Spleen (tissue), 11 donors: ENCODE measurements around the gene CYP11A1. TPM values are rescaled to one million over a fixed set of nuclear protein-coding genes. Genes with fewer than 3 reads are reported as not detected.

ENCODE experiments used
- DNase-seq: peaks from one replicate; pipeline ENCODE4 v3.0.0-alpha.2; 2020
- H3K27ac ChIP-seq, 8 donors: fragments of 200-600 bp; sonication (generic) in 7 of 8; 1 replicate in 4 of 8; 2 replicates in 4 of 8; pipeline versions ENCODE4 v1.5.0 to v1.8.0; 2016 to 2021; ENCODE audit warnings: inconsistent platforms in 4 of 8, mild to moderate bottlenecking in 4 of 8, moderate library complexity in 1 of 8
- H3K27me3 ChIP-seq, 7 donors: fragments of 200-600 bp; sonication (generic) in 6 of 7; replicated peaks in 1 of 7; 1 replicate in 4 of 7; 2 replicates in 3 of 7; pipeline versions ENCODE4 v1.5.0 to v1.8.0; 2016 to 2021; ENCODE audit warnings: inconsistent platforms in 3 of 7, mild to moderate bottlenecking in 1 of 7
- H3K36me3 ChIP-seq, 6 donors: fragments of 200-600 bp; sonication (generic) in 5 of 6; 1 replicate in 4 of 6; 2 replicates in 2 of 6; pipeline versions ENCODE4 v1.5.0 to v1.8.0; 2016 to 2021; ENCODE audit warnings: inconsistent platforms in 2 of 6
- H3K4me1 ChIP-seq, 6 donors: fragments of 200-600 bp; sonication (generic) in 5 of 6; 1 replicate in 3 of 6; 2 replicates in 3 of 6; pipeline versions ENCODE4 v1.5.0 to v1.8.0; 2016 to 2021; ENCODE audit warnings: inconsistent platforms in 3 of 6
- H3K4me3 ChIP-seq, 8 donors: fragments of 200-600 bp; sonication (generic) in 7 of 8; 1 replicate in 4 of 8; 2 replicates in 4 of 8; pipeline versions ENCODE4 v1.5.0 to v1.8.0; 2016 to 2021; ENCODE audit warnings: inconsistent platforms in 4 of 8, mild to moderate bottlenecking in 4 of 8, moderate library complexity in 2 of 8
- H3K9me3 ChIP-seq, 8 donors: fragments of 200-600 bp; sonication (generic) in 7 of 8; 1 replicate in 4 of 8; 2 replicates in 4 of 8; pipeline versions ENCODE4 v1.5.0 to v1.8.0; 2016 to 2021; ENCODE audit warnings: inconsistent platforms in 4 of 8
- CTCF ChIP-seq, 11 experiments: fragments of 200-600 bp in 7 of 11; fragments of 450-650 bp in 4 of 11; sonication (generic) in 4 of 11; IDR thresholded peaks in 8 of 11; conservative IDR thresholded peaks in 3 of 11; 1 replicate in 7 of 11; 2 replicates in 4 of 11; pipeline versions ENCODE4 v1.4.0 to v1.8.0; 2016 to 2021; ENCODE audit warnings: antibody characterized with exemption in 11 of 11, inconsistent platforms in 4 of 11, mild to moderate bottlenecking in 1 of 11
- POLR2A ChIP-seq, 3 donors: fragments of 450-650 bp; IDR thresholded peaks; one replicate each; pipeline ENCODE4 v1.5.1; 2017; ENCODE audit warnings: antibody characterized with exemption in 3 of 3, mild to moderate bottlenecking in 1 of 3
- POLR2AphosphoS5 ChIP-seq, 3 donors: sonication (generic); formaldehyde crosslinking; IDR thresholded peaks; one replicate each; pipeline ENCODE4 v1.5.1; 2017; ENCODE audit warnings: antibody characterized with exemption in 3 of 3
- WGBS, 5 donors: extraction: QIAGEN DNeasy Blood & Tissue Kit in 3 of 5; methylation state at CpG; one replicate each; pipeline versions ENCODE4 v1.1.5 to v1.1.7; 2013 to 2018; 5-methylcytosine and 5-hydroxymethylcytosine counted together
- intact Hi-C: fragments of 100-400 bp; cut with DNase I; formaldehyde crosslinking; loops from one replicate; pipeline ENCODE4 v1.15.0; 2023; ENCODE audit warnings: low total_unique reads
- polyA plus RNA-seq, 3 donors: library from polyadenylated mRNA; stranded (reverse); fragments of 200-250 nt; gene quantifications; one replicate each; pipeline ENCODE4 v1.2.1, GENCODE V29; 2013
- total RNA-seq, 7 donors: library from RNA; depleted of rRNA in 3 of 7; stranded (reverse); fragments of >200 nt in 3 of 7; fragmentation: NEBNext Ultra II Directional in 4 of 7; extraction: Animal tissue kit (Norgen Biotek cat#: 25700) in 4 of 7; gene quantifications; one replicate each; pipeline versions ENCODE4 v1.1.0 to v1.2.1, GENCODE V29; 2016 to 2021
- donor health status: healthy with polysubstance abuse.
- donor health status: DM: no; HTN: no; CAD: no; lungs with moderate emphysema.
- donor health status: DM: no; HTN: no; CAD: no.
- donor health status: Bipolar disorder and iron deficiency.
- donor health status: healthy.
- donor health status: DM: no; HTN: no; CAD: no.
- donor health status: DM: yes; HTN: yes; CAD: no.

CYP11A1 gene
- total and polyA plus RNA-seq, 10 donors, result 1.6 to 14.3 (median 4.9) TPM

- H3K9me3 ChIP-seq, result no peaks in the 10 kb centered on the region
- H3K36me3 ChIP-seq, result no peaks in the 10 kb centered on the region
- DNase-seq, result no peak
- no peak overlapping the region for H3K27ac ChIP-seq
- WGBS, 5 donors, result 55 to 67% (median 60%) methylated on average over 25 to 26 of the region's 26 CpGs
- intact Hi-C loops, result no loop called here
- H3K27me3 ChIP-seq, result peaks cover 0 to 50% (median 0%) of the 10 kb centered on the region in 7 donors
- H3K4me1 ChIP-seq, result peaks cover 0 to 22% (median 10%) of the 10 kb centered on the region in 6 donors
- no peak overlapping the region for H3K4me3 ChIP-seq
- no peak for TF ChIP-seq CTCF (IDR thresholded peaks at IDR 0.05 in 8 of 11, conservative IDR thresholded peaks at IDR 0.05 in 3 of 11)
- no peak for TF ChIP-seq POLR2A (IDR thresholded peaks at IDR 0.05)
- TF ChIP-seq POLR2AphosphoS5 (IDR thresholded peaks at IDR 0.05), result no peak
These were observed 67.2 kb downstream of the CYP11A1 start for GRCh38 chr15:74300057-74300795.

GRCh38 chr15:74297887-74298286 is 69.6 kb downstream of the CYP11A1 start:
- WGBS, 5 donors, result 13 to 48% (median 15%) methylated on average over 1 of the region's 1 CpG
- H3K4me3 ChIP-seq, result no peak overlapping the region

GRCh38 chr15:74295800-74296199 is 71.6 kb downstream of the CYP11A1 start:
- DNase-seq, result no peak
- TF ChIP-seq POLR2A (IDR thresholded peaks at IDR 0.05) (no peak), POLR2AphosphoS5 (IDR thresholded peaks at IDR 0.05) (no peak), CTCF (IDR thresholded peaks at IDR 0.05 in 8 of 11, conservative IDR thresholded peaks at IDR 0.05 in 3 of 11) (no peak)
- no peaks in the 10 kb centered on the region for H3K36me3 ChIP-seq
- 41 to 61% (median 60%) methylated on average over 5 to 6 of the region's 6 CpGs for WGBS, 5 donors
- intact Hi-C loops, result no loop called here
- H3K4me1 ChIP-seq, result peaks cover 0 to 11% (median 7%) of the 10 kb centered on the region in 6 donors
- H3K27ac ChIP-seq, result no peak overlapping the region
- no peaks in the 10 kb centered on the region for H3K9me3 ChIP-seq
- H3K4me3 ChIP-seq, result no peak overlapping the region
- H3K27me3 ChIP-seq, result peaks cover 0 to 49% (median 3%) of the 10 kb centered on the region in 7 donors

More at GRCh38 chr15:74297887-74298286, 69.6 kb downstream of the CYP11A1 start:
- Histone ChIP-seq H3K27me3 (peaks cover 0 to 47% (median 0%) of the 10 kb centered on the region in 7 donors), H3K4me1 (peaks cover 0 to 7% (median 3%) of the 10 kb centered on the region in 6 donors), H3K36me3 (no peaks in the 10 kb centered on the region), H3K27ac (no peak overlapping the region), H3K9me3 (no peaks in the 10 kb centered on the region)
- TF ChIP-seq POLR2A (IDR thresholded peaks at IDR 0.05), result no peak
- no peak for TF ChIP-seq POLR2AphosphoS5 (IDR thresholded peaks at IDR 0.05)
- no peak for TF ChIP-seq CTCF (IDR thresholded peaks at IDR 0.05 in 8 of 11, conservative IDR thresholded peaks at IDR 0.05 in 3 of 11)
- intact Hi-C loops, result no loop called here
- no peak for DNase-seq

GRCh38 chr15:74294010-74294409 is 73.4 kb downstream of the CYP11A1 start:
- Histone ChIP-seq H3K9me3 (no peaks in the 10 kb centered on the region), H3K36me3 (no peaks in the 10 kb centered on the region), H3K4me3 (no peak overlapping the region), H3K27me3 (peaks cover 0 to 50% (median 3%) of the 10 kb centered on the region in 7 donors), H3K27ac (no peak overlapping the region), H3K4me1 (peaks cover 0 to 13% (median 8%) of the 10 kb centered on the region in 6 donors)
- intact Hi-C loops, result no loop called here
- no peak for TF ChIP-seq POLR2A (IDR thresholded peaks at IDR 0.05)
- TF ChIP-seq POLR2AphosphoS5 (IDR thresholded peaks at IDR 0.05), result no peak
- no peak for TF ChIP-seq CTCF (IDR thresholded peaks at IDR 0.05 in 8 of 11, conservative IDR thresholded peaks at IDR 0.05 in 3 of 11)
- no peak for DNase-seq
- 64 to 82% (median 81%) methylated on average over 1 of the region's 1 CpG for WGBS, 5 donors
